ENCODE measurements around the gene RAI14.

- TF ChIP-seq CTCF (IDR thresholded peaks at IDR 0.05; ENCODE audit: extremely low read depth in 1 of 2, insufficient read depth in 1 of 2, low read depth in 1 of 2, low read length in 2 of 2) = no peak
- peak; percentile 84 for TF ChIP-seq POLR2A (IDR thresholded peaks at IDR 0.05; ENCODE audit: low read depth, low read length)
- TF ChIP-seq POLR2AphosphoS5 (IDR thresholded peaks at IDR 0.05; ENCODE audit: insufficient read depth, low read depth, low read length) = peak; percentile 90
- no peak for TF ChIP-seq EZH2 (IDR thresholded peaks at IDR 0.05; ENCODE audit: borderline replicate concordance, low read depth, low read length, severe bottlenecking)
- no peak for TF ChIP-seq MYC (IDR thresholded peaks at IDR 0.05; ENCODE audit: low read depth, low read length)
- no peak for TF ChIP-seq MAX (IDR thresholded peaks at IDR 0.05; ENCODE audit: insufficient read depth, insufficient read length)
- peak; percentile 98 for TF ChIP-seq GATA2 (IDR thresholded peaks at IDR 0.05; ENCODE audit: insufficient read depth, insufficient read length, low read depth, low read length)
- TF ChIP-seq JUN (IDR thresholded peaks at IDR 0.05; ENCODE audit: borderline replicate concordance, insufficient read depth, insufficient read length, low read depth) = peak; percentile 79
- peak; percentile 86 for TF ChIP-seq FOS (IDR thresholded peaks at IDR 0.05; ENCODE audit: borderline replicate concordance, insufficient read depth, low read length)
These were observed 132.9 kb downstream of the RAI14 start for GRCh38 chr5:34789021-34789531.

All from endothelial cell of umbilical vein (primary cell).